GM12873 (cell line): Measurements from ENCODE around the gene NHP2.

Source experiments
- TF ChIP-seq, protein P1 (sequence below): IDR thresholded peaks from 2 replicates; pipeline ENCODE4 v1.5.1; 2012; ENCODE audit warnings: low read depth, mild to moderate bottlenecking, moderate library complexity, low read length, control low read depth; ENCODE audit not compliant: insufficient read depth; ENCODE audit errors: missing control alignments

The NHP2 gene

DNA sequence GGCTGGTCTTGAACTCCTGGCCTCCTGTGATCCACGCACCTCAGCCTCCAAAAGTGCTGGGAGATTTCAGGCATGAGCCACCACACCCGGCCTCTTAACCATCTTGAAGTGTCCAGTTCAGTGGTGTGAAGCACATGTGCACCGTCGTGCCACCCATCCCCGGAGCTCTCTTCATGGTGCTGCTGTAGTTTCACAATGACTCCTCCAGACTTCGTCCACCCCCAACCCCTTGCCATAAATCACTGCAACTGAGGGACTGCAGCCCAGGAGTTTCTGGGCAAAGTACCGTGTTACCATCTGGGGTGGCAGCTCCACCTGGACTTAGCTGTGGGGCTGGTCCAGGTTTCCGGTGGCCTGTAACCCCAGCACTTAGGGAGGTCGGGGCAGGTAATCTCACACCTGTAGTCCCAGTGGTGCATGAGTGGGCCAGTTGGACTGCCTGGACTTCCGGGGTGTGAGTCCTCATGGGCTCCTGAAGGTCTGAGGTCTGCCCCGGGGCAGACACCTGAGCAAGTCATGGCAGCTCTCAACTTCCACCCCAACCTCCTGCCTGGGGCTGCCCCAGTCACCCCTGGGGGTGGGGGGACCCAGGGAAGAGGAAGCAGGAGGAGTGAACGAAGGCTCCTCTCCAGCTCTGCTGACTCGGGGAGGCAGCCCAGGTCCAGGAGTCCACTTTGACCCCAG lies 47.0 kb downstream of the NHP2 start:
- TF ChIP-seq, protein P1, sequence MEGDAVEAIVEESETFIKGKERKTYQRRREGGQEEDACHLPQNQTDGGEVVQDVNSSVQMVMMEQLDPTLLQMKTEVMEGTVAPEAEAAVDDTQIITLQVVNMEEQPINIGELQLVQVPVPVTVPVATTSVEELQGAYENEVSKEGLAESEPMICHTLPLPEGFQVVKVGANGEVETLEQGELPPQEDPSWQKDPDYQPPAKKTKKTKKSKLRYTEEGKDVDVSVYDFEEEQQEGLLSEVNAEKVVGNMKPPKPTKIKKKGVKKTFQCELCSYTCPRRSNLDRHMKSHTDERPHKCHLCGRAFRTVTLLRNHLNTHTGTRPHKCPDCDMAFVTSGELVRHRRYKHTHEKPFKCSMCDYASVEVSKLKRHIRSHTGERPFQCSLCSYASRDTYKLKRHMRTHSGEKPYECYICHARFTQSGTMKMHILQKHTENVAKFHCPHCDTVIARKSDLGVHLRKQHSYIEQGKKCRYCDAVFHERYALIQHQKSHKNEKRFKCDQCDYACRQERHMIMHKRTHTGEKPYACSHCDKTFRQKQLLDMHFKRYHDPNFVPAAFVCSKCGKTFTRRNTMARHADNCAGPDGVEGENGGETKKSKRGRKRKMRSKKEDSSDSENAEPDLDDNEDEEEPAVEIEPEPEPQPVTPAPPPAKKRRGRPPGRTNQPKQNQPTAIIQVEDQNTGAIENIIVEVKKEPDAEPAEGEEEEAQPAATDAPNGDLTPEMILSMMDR, result no peak

DNA sequence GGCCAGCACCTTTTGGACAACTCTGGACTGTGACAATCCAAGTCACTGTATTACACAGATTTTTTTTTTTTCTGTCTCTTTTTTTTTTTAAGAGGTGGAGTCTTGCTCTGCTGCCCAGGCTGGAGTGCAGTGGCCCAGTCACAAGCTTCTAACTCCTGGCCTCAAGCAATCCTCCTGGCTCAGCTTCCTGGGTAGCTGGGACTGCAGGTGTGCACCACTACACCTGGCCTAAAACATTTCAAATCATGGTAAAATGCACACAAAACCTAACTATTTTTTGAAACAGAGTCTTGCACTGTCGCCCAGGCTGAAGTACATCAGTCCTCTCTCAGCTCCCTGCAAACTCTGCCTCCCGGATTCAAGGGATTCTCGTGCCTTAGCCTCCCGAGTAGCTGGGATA lies 47.6 kb downstream of the NHP2 start:
- TF ChIP-seq, protein P1, result no peak

DNA sequence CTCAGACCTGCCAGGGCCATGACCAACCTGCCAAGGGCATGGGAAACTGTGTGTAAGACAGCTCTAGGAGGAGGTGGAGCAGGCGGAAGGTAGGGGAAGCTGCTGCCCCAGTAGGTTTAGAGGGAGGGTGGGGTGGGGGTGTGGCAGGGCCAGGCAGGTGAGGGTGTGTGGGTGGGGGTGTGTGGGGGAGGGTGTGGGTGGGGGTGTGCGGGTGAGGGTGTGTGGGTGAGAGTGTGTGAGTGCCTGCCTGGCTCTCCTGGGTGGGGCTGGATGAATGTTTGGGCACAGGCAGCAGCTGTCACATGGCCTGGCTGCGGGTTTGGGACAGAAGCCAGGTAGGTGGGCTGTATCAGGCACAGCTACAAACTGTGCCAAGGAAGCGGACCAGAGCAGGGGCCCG lies 49.2 kb downstream of the NHP2 start:
- TF ChIP-seq, protein P1, result no peak

DNA sequence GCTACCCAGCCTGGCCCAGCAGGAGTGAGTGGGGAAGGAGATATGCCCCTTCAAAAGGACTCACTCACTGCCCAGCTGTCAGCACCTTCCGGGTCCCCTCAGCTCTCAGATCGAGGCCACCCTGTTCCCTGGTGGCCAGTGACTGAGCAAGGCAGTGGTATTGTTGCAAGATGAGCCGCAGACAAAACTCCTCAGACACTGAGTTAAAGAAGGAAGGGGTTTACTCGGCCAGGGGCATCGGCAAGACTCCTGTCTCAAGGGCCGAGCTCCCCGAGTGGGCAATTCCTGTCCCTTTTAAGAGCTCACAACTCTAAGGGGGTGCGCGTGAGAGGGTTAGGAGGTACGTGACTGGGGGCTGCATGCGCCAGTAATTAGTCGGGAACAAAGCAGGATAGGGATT lies 50.1 kb downstream of the NHP2 start:
- TF ChIP-seq, protein P1, result no peak
